Naive B cell (primary cell): ENCODE results near the gene AVPR2. TPM values are rescaled to one million over a fixed set of nuclear protein-coding genes. Genes with fewer than 3 reads are reported as not detected.

ENCODE experiments used
- polyA plus RNA-seq, 6 donors: library from polyadenylated mRNA; unstranded; fragments of 300-500 nt; fragmentation: Illumina TruSeq; gene quantifications; one replicate each; pipeline ENCODE4 v1.2.3, GENCODE V29; 2021; ENCODE audit warnings: low read depth in 6 of 6

Gene AVPR2
- polyA plus RNA-seq, 6 donors from 2014 or later, result 0.25 TPM; not detected in 5

Other genes starting within 250 kb of the AVPR2 start
- not detected for gene PNCK, start 230.9 kb upstream of the AVPR2 start, polyA plus RNA-seq
- under 1 TPM in 3 of 6 donors, not detected in 3; 0.06 to 0.78 (median 0.23) TPM for gene SLC6A8, start 216.7 kb upstream of the AVPR2 start, polyA plus RNA-seq
- 100 to 1,000 TPM; 228 to 369 (median 252) TPM for gene BCAP31, start 180.3 kb upstream of the AVPR2 start, polyA plus RNA-seq
- 1 to 10 TPM; 2.2 to 6.2 (median 5.2) TPM for gene ABCD1, start 179.8 kb upstream of the AVPR2 start, polyA plus RNA-seq
- under 1 TPM in 1 of 6 donors, not detected in 5; 0.71 TPM for gene PLXNB3, start 140.4 kb upstream of the AVPR2 start, polyA plus RNA-seq
- gene SRPK3, start 123.6 kb upstream of the AVPR2 start, polyA plus RNA-seq, result under 1 TPM in 1 of 6 donors, not detected in 5; 0.08 TPM
- gene IDH3G, start 110.3 kb upstream of the AVPR2 start, polyA plus RNA-seq, result 100 to 1,000 TPM in 1 of 6 donors, 10 to 100 TPM in 5; 78.9 to 112 (median 94.3) TPM
- gene SSR4, start 110.0 kb upstream of the AVPR2 start, polyA plus RNA-seq, result 100 to 1,000 TPM; 308 to 413 (median 364) TPM
- gene PDZD4, start 74.1 kb upstream of the AVPR2 start, polyA plus RNA-seq, result under 1 TPM in 1 of 6 donors, not detected in 5; 0.38 TPM
- gene L1CAM, start 18.5 kb upstream of the AVPR2 start, polyA plus RNA-seq, result 1 to 10 TPM in 5 of 6 donors, not detected in 1; 1.1 to 2.1 (median 1.2) TPM
- 100 to 1,000 TPM in 2 of 6 donors, 10 to 100 TPM in 4; 71.5 to 147 (median 83.5) TPM for gene ARHGAP4, start 21.6 kb downstream of the AVPR2 start, polyA plus RNA-seq
- gene NAA10, start 30.4 kb downstream of the AVPR2 start, polyA plus RNA-seq, result 10 to 100 TPM; 52.6 to 98.7 (median 61.0) TPM
- gene RENBP, start 40.0 kb downstream of the AVPR2 start, polyA plus RNA-seq, result 1 to 10 TPM in 4 of 6 donors, under 1 TPM in 2; 0.68 to 3.8 (median 1.7) TPM
- gene HCFC1, start 67.1 kb downstream of the AVPR2 start, polyA plus RNA-seq, result 10 to 100 TPM in 1 of 6 donors, 1 to 10 TPM in 4, under 1 TPM in 1; 0.22 to 14.0 (median 5.8) TPM
- gene TMEM187, start 68.1 kb downstream of the AVPR2 start, polyA plus RNA-seq, result 10 to 100 TPM in 2 of 6 donors, 1 to 10 TPM in 4; 5.0 to 13.6 (median 8.1) TPM
- gene IRAK1, start 115.2 kb downstream of the AVPR2 start, polyA plus RNA-seq, result 100 to 1,000 TPM in 1 of 6 donors, 10 to 100 TPM in 5; 57.9 to 123 (median 73.9) TPM
- 10 to 100 TPM in 5 of 6 donors, 1 to 10 TPM in 1; 4.5 to 21.0 (median 12.8) TPM for gene MECP2, start 193.0 kb downstream of the AVPR2 start, polyA plus RNA-seq
- not detected for gene OPN1LW, start 239.6 kb downstream of the AVPR2 start, polyA plus RNA-seq